ENCODE measurements around the gene OLFML1. TPM values are rescaled to one million over a fixed set of nuclear protein-coding genes. Genes with fewer than 3 reads are reported as not detected.

OLFML1 gene
- total and polyA plus RNA-seq, 2 of the 8 experiments (the other 6 are each of a cell fraction or from before 2014, with no cell fraction given) = 0.24 TPM; not detected in 1

DNA sequence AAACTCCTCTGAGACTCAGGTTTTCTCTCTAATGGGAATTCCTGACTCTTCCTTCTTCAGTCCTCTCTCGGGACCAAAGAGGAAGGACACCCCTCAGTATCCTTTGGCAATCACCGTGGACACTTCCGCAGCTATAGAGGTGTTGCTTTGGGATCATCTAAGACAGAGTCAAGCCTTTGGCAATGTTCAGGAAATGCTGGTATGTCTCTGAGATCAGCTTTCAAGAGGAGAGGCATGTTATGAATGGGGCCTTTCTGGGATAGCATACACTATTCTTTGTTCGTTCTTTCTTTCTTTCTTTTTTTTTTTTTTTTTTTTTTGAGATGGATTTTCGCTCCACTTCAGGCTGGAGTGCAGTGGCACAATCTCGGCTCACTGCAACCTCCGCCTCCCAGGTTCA is 14.2 kb upstream of the OLFML1 start (continued):
- TF ChIP-seq CHD7 (IDR thresholded peaks at IDR 0.05; ENCODE audit: insufficient replicate concordance, low read length) (no peak), SIRT6 (IDR thresholded peaks at IDR 0.05; ENCODE audit: low read length) (no peak), HDAC2 (IDR thresholded peaks at IDR 0.05; ENCODE audit: borderline replicate concordance in 1 of 2, low read depth in 2 of 2, low read length in 2 of 2) (no peak), CHD1 (IDR thresholded peaks at IDR 0.05; ENCODE audit: low read depth, low read length) (no peak), TBP (IDR thresholded peaks at IDR 0.05; ENCODE audit: low read depth, low read length) (no peak)
